Inflammatory macrophage (primary cell): ENCODE data around the gene ECSCR.
"Not testable (repeated sequence)": the region's sequence is repeated elsewhere in the genome, so short reads cannot be mapped to it uniquely, and the experiment has no call there.

Source experiments
- DNase-seq, 2 donors: peaks; one replicate each; pipeline ENCODE4 v3.0.0-alpha.2; 2020 to 2022

The ECSCR gene

GRCh38 chr5:139443831-139444453, 18.6 kb downstream of the ECSCR start:
- no peak for DNase-seq

- DNase-seq, result not testable (repeated sequence)
Observed at GRCh38 chr5:139440416-139440815, 22.1 kb downstream of the ECSCR start.

- DNase-seq, result peak; percentile 92 to 93
Observed at GRCh38 chr5:139439013-139439903, 23.3 kb downstream of the ECSCR start, which contains the start of gene DNAJC18. DNAJC18 (minus strand) TSS chr5:139439525; CDS start chr5:139439445, 80 bp downstream.

- DNase-seq, result no peak
Observed at GRCh38 chr5:139438707-139439012, 23.9 kb downstream of the ECSCR start.

- DNase-seq, result no peak
Observed at GRCh38 chr5:139435676-139436075, 26.9 kb downstream of the ECSCR start.

GRCh38 chr5:139431706-139432105, 30.8 kb downstream of the ECSCR start:
- no peak for DNase-seq

- DNase-seq, result no peak
Observed at GRCh38 chr5:139430015-139430414, 32.5 kb downstream of the ECSCR start.

GRCh38 chr5:139426203-139426885, 36.2 kb downstream of the ECSCR start:
- DNase-seq, result no peak

GRCh38 chr5:139425497-139425896, 37.0 kb downstream of the ECSCR start:
- DNase-seq, result no peak

- DNase-seq, result peak; percentile 75 to 88
Observed at GRCh38 chr5:139422307-139422893, 40.1 kb downstream of the ECSCR start.

- no peak for DNase-seq
Observed at GRCh38 chr5:139419226-139420192, 43.0 kb downstream of the ECSCR start.

GRCh38 chr5:139418793-139419192, 43.8 kb downstream of the ECSCR start:
- DNase-seq, result no peak

GRCh38 chr5:139417214-139417613, 45.3 kb downstream of the ECSCR start:
- no peak for DNase-seq

GRCh38 chr5:139416651-139417050, 45.9 kb downstream of the ECSCR start:
- DNase-seq, result no peak

GRCh38 chr5:139415869-139416268, 46.7 kb downstream of the ECSCR start:
- no peak for DNase-seq

GRCh38 chr5:139415221-139415861, 47.2 kb downstream of the ECSCR start:
- no peak for DNase-seq

- DNase-seq, result no peak
Observed at GRCh38 chr5:139414581-139415130, 47.9 kb downstream of the ECSCR start.

- no peak for DNase-seq
Observed at GRCh38 chr5:139413963-139414362, 48.6 kb downstream of the ECSCR start.

- DNase-seq, result no peak
Observed at GRCh38 chr5:139413153-139413552, 49.4 kb downstream of the ECSCR start.

- no peak for DNase-seq
Observed at GRCh38 chr5:139410993-139411828, 51.3 kb downstream of the ECSCR start.
